GM19438 (cell line): ENCODE data around the gene NPFFR2.
"Not testable (repeated sequence)": the region's sequence is repeated elsewhere in the genome, so short reads cannot be mapped to it uniquely, and the experiment has no call there.

Experiments used
- ATAC-seq: cut with Tn5 transposase; IDR thresholded peaks from one replicate; pipeline ENCODE4 v1.9.1; 2021; ENCODE audit warnings: low read depth; ENCODE audit not compliant: unreplicated experiment

NPFFR2 gene

GRCh38 chr4:72031868-72032608, at the start of gene NPFFR2:
Gene NPFFR2, plus strand, starts transcription at chr4:72032000. Its CDS starts 96,592 bp downstream, at chr4:72128592.
- no peak for ATAC-seq

GRCh38 chr4:71992571-71993312, 39.1 kb upstream of the NPFFR2 start:
- ATAC-seq: no peak

GRCh38 chr4:71994559-71994958, 37.2 kb upstream of the NPFFR2 start:
- ATAC-seq: no peak

- ATAC-seq: no peak
These were observed 36.5 kb upstream of the NPFFR2 start for GRCh38 chr4:71995297-71995696.

- no peak for ATAC-seq
These were observed 25.2 kb upstream of the NPFFR2 start for GRCh38 chr4:72006586-72006985.

- ATAC-seq: no peak
These were observed 19.9 kb upstream of the NPFFR2 start for GRCh38 chr4:72011906-72012305.

GRCh38 chr4:72016011-72016410, 15.8 kb upstream of the NPFFR2 start:
- ATAC-seq: no peak

- no peak for ATAC-seq
These were observed 12.1 kb upstream of the NPFFR2 start for GRCh38 chr4:72019688-72020087.

GRCh38 chr4:72022553-72022952, 9.2 kb upstream of the NPFFR2 start:
- ATAC-seq: no peak

- ATAC-seq: no peak
These were observed 23.8 kb downstream of the NPFFR2 start for GRCh38 chr4:72055566-72055965.

- ATAC-seq: no peak
These were observed 31.9 kb downstream of the NPFFR2 start for GRCh38 chr4:72063726-72064125.

- ATAC-seq: no peak
These were observed 35.3 kb downstream of the NPFFR2 start for GRCh38 chr4:72067051-72067450.

- no peak for ATAC-seq
These were observed 42.0 kb downstream of the NPFFR2 start for GRCh38 chr4:72073816-72074215.

- ATAC-seq: no peak
These were observed 44.8 kb downstream of the NPFFR2 start for GRCh38 chr4:72076562-72076961.

- no peak for ATAC-seq
These were observed 45.5 kb downstream of the NPFFR2 start for GRCh38 chr4:72077346-72077745.

- peak; percentile 55 for ATAC-seq
These were observed 52.8 kb downstream of the NPFFR2 start for GRCh38 chr4:72084587-72085011.

- ATAC-seq: not testable (repeated sequence)
These were observed 58.8 kb downstream of the NPFFR2 start for GRCh38 chr4:72090606-72091005.

GRCh38 chr4:72094059-72094797, 62.4 kb downstream of the NPFFR2 start:
- no peak for ATAC-seq

- no peak for ATAC-seq
These were observed 75.7 kb downstream of the NPFFR2 start for GRCh38 chr4:72107456-72107855.

GRCh38 chr4:72109364-72109763, 77.6 kb downstream of the NPFFR2 start:
- no peak for ATAC-seq

GRCh38 chr4:72109959-72110497, 78.2 kb downstream of the NPFFR2 start:
- no peak for ATAC-seq
